GM21515 (cell line): ENCODE measurements around the gene ANK3.

Experiments used
- ATAC-seq: cut with Tn5 transposase; IDR thresholded peaks from one replicate; pipeline ENCODE4 v1.9.1; 2021; ENCODE audit not compliant: unreplicated experiment

The ANK3 gene

GRCh38 chr10:60188548-60188947 is 201.1 kb downstream of the ANK3 start:
- ATAC-seq = no peak

DNA sequence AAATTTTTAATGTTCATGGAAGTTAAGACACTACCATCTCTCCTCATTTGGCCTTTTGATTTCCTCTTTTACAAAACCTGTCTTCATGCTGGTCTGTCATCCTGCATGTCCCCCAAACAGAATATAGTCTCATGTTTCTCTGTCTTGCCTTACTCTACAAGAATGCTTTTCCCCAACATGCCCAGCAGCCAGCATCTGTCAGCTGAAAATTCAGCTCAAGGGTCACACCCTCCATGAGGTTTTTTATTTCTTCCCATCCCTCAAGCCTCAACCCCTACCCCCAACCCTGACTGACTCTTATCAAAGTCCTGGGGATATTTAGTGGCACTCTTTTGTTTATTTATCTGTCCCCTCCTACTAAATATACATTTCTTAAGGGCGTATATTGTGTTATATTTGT is 202.0 kb downstream of the ANK3 start:
- no peak for ATAC-seq

DNA sequence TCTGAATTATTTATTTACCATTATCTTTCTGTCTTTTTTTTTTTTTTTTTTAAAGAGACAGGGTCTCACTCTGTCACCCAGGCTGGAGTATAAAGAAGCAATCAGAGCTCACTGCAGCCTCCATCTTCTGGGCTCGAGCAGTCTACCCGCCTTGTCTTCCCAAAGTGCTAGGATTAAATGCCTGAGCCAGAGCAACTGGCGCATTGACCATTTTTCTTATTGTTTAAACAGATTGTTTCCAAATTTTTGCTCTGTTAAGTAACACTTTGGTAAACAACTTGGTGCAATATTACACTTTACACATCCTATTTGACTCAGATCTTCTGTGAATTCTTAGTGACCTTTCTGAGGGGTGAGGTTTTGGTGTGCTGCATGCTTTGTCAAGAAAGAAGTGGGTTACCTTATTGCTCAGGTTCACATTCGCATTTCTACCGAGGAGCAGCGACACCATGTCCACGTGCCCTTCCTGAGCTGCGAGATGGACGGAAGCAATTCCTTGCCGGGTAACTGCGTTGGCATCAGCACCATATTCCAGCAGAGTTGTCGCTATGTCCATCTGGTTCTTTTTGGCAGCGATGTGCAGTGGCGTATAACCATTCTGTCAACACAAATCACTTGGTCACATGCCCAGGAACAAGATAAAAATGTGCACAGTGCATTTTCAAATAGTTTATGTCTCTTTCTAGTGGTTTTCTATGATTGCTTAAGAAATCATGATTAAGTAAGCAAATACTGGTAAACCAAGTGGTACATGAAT is 203.2 kb downstream of the ANK3 start:
- no peak for ATAC-seq

DNA sequence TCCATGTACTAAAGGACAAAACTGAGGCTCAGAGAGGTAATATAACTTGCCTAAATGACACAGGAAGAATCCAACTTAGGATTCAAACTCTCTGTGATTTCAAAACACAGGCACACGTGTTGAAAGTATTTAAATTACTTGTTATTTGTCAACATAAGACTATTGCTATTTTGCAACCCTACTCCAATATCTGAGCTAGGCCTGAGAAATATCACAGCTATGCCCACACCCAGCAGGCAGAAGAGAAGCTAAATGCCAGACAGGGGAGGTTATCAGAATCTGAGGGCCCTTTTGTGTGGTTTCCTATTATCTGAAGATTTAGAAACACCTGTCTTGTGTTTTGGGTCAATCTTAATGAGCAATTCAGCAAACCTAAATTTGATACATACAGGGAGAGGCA is 204.3 kb downstream of the ANK3 start:
- ATAC-seq = no peak

DNA sequence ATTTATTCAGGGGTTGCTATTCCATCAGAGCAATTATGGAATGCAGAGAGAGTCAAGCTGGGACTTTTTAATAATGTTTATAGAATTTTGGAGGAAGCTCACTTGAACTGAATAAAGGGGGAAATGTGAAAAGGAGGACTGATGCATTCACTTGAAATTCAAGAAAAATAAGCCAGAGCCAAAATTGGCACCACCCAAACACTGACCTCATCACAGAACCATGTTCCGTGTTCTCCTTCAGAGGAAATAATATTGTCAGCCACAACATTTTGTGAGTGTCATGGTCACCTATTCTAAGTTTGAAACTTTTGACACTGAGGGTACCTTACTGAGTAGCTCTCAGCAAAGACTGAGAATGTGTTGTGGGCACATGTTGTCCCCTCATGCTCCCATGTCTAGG is 207.0 kb downstream of the ANK3 start:
- ATAC-seq = no peak

- no peak for ATAC-seq
These were observed 212.8 kb downstream of the ANK3 start for GRCh38 chr10:60176925-60177324.

DNA sequence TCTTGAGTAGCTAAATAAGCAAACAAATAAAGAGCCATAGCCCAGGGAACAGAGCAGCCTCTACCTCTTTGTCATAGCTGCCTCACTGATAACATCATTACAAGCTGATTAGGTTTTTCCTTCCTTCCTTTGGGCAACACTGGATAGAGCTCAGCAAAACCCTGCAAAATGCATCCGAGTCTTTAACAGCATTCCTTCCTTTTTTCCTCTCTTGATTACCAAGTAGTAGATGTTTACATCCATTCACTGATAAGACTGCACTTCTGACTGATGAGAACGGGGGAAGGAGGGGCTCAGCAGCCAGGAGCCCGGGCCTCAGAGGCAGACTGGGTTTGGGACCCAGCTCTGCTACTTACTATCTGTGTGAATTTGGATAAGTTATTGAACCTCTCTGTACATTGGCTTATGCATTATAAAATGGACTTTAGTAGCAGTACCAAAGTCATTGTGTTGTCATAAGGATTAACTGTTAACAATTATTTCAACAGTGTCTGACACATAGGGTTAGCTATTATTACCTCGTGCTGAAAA is 214.2 kb downstream of the ANK3 start:
- no peak for ATAC-seq

DNA sequence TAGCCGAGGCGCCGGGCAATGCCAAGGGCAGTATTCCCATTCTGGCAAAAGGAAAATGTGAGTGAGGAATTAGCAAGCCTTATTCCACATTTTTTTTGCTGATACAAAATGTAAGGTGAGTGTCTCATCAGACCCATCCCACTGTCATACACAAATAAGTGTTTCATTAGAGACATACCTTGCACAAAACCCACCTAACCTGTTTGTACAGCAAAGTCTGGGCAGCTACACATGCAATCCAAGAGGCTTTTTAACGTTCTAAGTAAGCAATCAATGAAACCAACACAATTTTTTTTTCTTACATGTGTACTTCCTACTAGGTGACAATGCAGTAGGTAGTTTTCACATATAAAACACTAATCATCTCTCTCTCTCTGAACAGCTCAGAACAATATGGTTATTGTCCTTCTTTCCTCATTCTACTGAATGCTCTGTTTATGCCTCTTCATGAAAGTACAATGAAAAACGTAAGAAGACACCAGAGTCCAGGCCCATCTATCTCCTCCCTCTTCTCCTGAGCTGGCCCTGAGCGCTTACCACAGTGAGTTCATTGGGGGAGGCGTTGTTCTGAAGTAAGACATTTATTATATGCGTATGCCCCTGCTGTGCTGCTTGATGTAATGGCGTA is 217.2 kb downstream of the ANK3 start:
- no peak for ATAC-seq

DNA sequence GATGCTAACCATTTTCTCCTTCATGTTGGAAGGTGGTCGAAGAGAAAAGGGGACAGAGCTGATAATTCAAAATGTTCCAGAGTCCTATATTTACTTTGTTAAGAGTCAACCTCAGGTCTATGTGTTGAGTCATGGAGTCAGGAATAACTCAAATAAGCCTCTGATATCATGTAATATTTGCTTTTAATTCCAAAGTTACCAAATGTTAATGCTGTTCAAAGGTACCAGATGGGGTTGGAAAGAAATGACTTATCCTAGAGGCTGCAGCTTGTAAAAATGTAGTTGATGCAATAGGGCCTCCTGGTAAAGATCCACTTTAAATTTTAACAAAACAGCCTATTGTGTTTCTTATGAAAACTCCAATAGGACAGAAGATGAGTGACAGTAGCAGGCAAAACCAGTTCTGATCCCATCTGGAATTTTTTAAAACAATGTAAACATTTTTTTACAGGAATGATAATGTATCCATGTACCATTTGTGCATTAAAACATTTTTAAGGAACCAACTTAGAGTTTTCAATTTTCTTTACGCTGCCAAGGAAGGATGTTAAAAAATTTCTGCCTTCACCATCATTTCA is 218.2 kb downstream of the ANK3 start:
- ATAC-seq = no peak

- no peak for ATAC-seq
These were observed 219.4 kb downstream of the ANK3 start for GRCh38 chr10:60170250-60170649.

- no peak for ATAC-seq
These were observed 220.6 kb downstream of the ANK3 start for GRCh38 chr10:60169111-60169510.

GRCh38 chr10:60167050-60167449 is 222.6 kb downstream of the ANK3 start:
- no peak for ATAC-seq

GRCh38 chr10:60163786-60164185 is 225.9 kb downstream of the ANK3 start:
- no peak for ATAC-seq

DNA sequence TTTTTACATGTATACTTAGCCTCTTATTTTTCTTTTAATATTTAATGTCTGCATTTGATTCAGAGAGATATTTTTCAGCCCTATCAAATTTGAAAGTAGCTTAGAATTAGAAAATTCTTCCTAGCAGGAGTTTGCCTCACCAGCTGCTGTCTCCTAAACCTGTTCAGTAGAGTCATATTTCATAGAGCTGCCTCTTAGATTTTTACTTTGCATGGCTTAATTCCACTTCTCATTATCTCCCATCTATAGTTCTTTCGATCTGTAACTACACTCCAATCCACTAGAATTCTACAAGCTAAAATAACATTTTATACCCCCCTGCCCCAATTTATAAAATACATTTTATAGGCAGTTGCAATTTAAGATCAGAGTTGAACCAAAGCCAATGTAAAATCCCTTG is 227.0 kb downstream of the ANK3 start:
- ATAC-seq = no peak

DNA sequence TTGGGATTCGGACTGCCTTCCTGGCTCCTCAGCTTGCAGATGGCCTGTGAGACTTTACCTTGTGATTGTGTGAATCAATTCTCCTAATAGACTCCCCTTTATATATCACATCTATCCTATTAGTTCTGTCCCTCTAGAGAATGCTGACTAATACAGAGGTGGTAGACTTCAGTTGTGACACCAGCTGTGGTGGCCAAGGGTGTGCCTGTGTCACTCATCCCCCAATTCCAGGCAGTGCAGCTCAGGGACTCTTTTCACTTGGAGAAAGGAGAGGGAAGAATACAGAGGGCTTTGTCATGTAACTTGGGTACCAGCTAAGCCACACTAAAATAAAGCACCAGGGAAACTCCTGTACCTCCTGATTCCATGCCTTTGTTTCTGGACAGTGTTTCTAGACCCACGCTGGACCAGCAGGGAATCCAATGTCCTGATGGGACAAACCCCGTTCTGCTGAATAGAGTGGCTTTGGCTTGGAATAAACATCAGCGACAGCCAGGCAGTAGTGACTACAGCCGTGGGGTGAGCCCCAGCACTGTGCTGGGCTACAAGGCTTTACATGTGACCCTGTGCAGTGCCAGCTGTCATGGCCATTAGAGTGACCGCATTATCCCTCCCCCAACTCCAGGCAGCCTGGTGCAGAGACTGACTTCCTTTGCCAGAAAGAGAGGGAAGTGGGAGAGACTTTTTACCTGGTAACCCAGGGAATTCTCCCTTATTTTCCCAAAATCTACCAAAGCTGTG is 233.6 kb downstream of the ANK3 start:
- no peak for ATAC-seq

DNA sequence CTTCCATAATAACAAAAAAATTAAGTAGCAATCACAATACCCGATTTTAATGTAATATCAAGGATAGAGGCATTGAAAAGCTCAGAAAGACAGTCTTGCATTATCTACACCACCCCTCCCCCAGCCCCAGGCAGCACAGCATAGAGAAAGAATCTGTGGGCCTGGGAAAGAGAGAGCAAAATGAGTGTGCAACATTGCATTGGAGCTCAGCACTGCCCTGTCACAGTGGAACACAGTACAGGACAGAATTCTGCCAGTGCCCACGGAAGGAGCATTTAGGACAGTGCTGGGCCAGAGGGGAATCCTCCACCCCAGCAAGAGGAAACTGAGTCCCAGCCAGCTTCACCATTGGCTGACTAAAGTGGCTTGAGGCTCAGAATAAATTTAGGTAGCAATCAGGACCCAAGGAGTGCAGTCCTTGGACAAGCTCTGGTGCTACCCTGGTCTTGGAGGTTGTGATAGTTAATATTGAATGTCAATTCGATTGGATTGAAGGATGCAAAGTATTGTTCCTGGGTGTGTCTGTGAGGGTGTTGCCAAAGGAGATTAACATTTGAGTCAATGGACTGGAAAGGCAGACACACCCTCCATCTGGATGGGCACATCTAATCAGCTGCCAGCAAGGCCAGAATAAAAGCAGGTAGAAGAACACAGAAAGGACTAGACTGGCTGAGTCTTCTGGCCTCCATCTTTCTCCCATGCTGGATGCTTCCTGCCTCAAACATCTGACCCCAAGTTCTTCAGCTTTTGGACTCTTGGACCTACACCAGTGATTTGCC is 234.4 kb downstream of the ANK3 start:
- ATAC-seq = no peak

DNA sequence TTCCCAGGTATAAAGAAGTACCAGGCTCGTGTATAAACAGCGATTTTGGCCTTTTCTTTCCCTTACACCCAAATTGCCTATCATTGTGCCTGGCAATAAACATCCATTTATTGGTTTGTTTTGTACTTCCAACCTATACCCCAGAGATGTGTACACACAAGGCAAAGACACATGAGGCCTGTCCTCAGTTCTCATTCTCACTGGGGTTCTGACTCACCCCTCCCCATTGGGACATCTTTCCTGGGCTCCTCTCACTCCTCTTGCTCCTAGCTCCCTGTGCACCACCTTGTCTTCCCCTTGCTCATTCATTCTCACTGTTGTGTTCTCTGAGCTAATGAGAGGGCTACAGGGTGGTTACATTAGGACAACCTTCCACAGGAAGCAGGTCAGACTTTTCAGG is 240.7 kb downstream of the ANK3 start:
- no peak for ATAC-seq

GRCh38 chr10:60148266-60148840 is 241.3 kb downstream of the ANK3 start:
- no peak for ATAC-seq

DNA sequence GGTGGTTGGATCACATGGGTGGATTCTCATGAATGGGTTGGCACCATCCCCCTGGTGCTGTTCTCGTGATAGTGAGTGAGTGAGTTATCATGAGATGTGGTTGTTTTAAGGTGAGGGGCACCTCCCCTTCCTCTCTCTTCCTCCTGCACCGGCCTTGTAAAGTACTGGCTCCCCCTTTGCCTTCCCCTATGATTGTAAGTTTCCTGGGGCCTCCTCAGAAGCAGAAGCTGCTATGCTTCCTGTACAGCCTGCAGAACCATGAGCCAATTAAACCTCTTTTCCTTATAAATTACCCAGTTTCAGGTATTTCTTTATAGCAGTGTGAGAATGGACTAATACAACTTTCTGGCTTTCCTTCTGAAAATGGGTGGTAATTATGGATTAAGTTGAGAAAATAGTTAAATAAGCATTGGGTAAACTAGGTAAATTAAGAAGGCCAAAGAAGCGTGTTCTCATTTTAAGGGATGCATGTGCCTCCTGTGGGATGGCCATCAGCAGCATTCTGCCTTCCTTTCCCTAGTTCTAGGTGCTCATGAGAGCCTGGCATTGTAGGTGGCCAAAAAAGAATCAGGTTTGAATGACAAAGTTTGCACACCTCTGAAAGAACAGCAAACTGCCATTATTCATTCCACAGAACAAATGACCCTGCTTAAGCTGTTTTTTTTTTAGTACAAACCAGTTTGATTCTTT is 242.0 kb downstream of the ANK3 start:
- no peak for ATAC-seq

GRCh38 chr10:60147025-60147424 is 242.7 kb downstream of the ANK3 start:
- ATAC-seq = no peak
